Measurements from ENCODE around the gene ZSWIM6. TPM values are rescaled to one million over a fixed set of nuclear protein-coding genes. Genes with fewer than 3 reads are reported as not detected.

The ZSWIM6 gene
- total RNA-seq, 4 donors from 2014 or later = 1.9 to 4.0 (median 3.0) TPM

GRCh38 chr5:61590473-61590872 lies 258.4 kb downstream of the ZSWIM6 start:
- intact Hi-C loops (cut with DNase I; ENCODE audit: low total_unique reads) = no loop called here
- ATAC-seq = no peak
- in situ Hi-C loops (cut with MboI; ENCODE audit: low sequenced_read_pairs in 4 of 4) = no loop called here

DNA sequence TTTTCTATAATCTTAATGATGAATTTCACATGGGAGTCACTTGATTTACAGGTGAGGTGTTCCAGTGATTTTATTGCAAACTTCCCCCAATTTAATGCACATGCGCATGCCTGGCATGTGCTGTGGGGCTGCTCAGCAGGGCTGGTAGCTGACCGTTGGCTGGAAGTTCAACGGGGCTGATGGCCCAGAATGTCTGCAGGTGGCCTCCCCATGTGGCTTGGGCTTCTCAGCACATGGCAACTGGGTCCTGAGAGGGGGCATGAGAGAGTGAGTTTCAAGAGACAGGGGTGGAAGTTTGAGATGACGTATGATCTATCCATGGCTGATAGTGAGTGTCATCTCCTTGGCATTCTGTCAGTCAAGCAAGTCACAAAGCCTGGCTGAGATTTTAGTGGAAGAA lies 259.8 kb downstream of the ZSWIM6 start:
- ATAC-seq (no peak), DNase-seq (no peak)
- TF ChIP-seq, protein P1, sequence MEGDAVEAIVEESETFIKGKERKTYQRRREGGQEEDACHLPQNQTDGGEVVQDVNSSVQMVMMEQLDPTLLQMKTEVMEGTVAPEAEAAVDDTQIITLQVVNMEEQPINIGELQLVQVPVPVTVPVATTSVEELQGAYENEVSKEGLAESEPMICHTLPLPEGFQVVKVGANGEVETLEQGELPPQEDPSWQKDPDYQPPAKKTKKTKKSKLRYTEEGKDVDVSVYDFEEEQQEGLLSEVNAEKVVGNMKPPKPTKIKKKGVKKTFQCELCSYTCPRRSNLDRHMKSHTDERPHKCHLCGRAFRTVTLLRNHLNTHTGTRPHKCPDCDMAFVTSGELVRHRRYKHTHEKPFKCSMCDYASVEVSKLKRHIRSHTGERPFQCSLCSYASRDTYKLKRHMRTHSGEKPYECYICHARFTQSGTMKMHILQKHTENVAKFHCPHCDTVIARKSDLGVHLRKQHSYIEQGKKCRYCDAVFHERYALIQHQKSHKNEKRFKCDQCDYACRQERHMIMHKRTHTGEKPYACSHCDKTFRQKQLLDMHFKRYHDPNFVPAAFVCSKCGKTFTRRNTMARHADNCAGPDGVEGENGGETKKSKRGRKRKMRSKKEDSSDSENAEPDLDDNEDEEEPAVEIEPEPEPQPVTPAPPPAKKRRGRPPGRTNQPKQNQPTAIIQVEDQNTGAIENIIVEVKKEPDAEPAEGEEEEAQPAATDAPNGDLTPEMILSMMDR (IDR thresholded peaks at IDR 0.05 in 4 of 5, conservative IDR thresholded peaks at IDR 0.05 in 1 of 5) = no peak
- TF ChIP-seq POLR2A (IDR thresholded peaks at IDR 0.05) = no peak

More at GRCh38 chr5:61590473-61590872, 258.4 kb downstream of the ZSWIM6 start:
- Histone ChIP-seq H3K36me3 (no peaks in the 10 kb centered on the region), H3K27me3 (no peaks in the 10 kb centered on the region), H3K4me3 (no peak overlapping the region), H3K27ac (no peak overlapping the region), H3K9me3 (no peaks in the 10 kb centered on the region), H3K4me1 (no peaks in the 10 kb centered on the region)
- TF ChIP-seq POLR2A (IDR thresholded peaks at IDR 0.05) = no peak
- TF ChIP-seq, protein P1 (IDR thresholded peaks at IDR 0.05 in 4 of 5, conservative IDR thresholded peaks at IDR 0.05 in 1 of 5) = no peak
- DNase-seq = no peak

GRCh38 chr5:61595426-61595825 lies 263.4 kb downstream of the ZSWIM6 start:
- TF ChIP-seq, protein P1 (IDR thresholded peaks at IDR 0.05 in 4 of 5, conservative IDR thresholded peaks at IDR 0.05 in 1 of 5) = no peak
- no peak for TF ChIP-seq POLR2A (IDR thresholded peaks at IDR 0.05)
- intact Hi-C loops (cut with DNase I; ENCODE audit: low total_unique reads) = no loop called here
- Histone ChIP-seq H3K27ac (no peak overlapping the region), H3K4me1 (no peaks in the 10 kb centered on the region), H3K9me3 (no peaks in the 10 kb centered on the region), H3K36me3 (no peaks in the 10 kb centered on the region), H3K4me3 (no peak overlapping the region), H3K27me3 (no peaks in the 10 kb centered on the region)
- DNase-seq = no peak
- no peak for ATAC-seq
- in situ Hi-C loops (cut with MboI; ENCODE audit: low sequenced_read_pairs in 4 of 4) = no loop called here

More for the DNA sequence above, 259.8 kb downstream of the ZSWIM6 start:
- Histone ChIP-seq H3K4me1 (no peaks in the 10 kb centered on the region), H3K27ac (no peak overlapping the region), H3K9me3 (no peaks in the 10 kb centered on the region), H3K27me3 (no peaks in the 10 kb centered on the region), H3K36me3 (no peaks in the 10 kb centered on the region), H3K4me3 (no peak overlapping the region)
- in situ Hi-C loops (cut with MboI; ENCODE audit: low sequenced_read_pairs in 4 of 4) (no loop called here), intact Hi-C loops (cut with DNase I; ENCODE audit: low total_unique reads) (no loop called here)

Other genes starting within 250 kb of the ZSWIM6 start
- 10 to 100 TPM in 2 of 4 donors, 1 to 10 TPM in 2; 6.2 to 17.1 (median 10.4) TPM for gene SMIM15, start 169.8 kb upstream of the ZSWIM6 start, total RNA-seq